Panc1 (cell line): ENCODE measurements around the gene GUSB. TPM values are rescaled to one million over a fixed set of nuclear protein-coding genes. Genes with fewer than 3 reads are reported as not detected.

Experiments used
- ATAC-seq: fragments of 200-7000 bp; cut with Tn5 transposase; 2 replicates; pipeline ENCODE4 v1.9.1; 2020; ENCODE audit warnings: mild to moderate bottlenecking, moderate library complexity
- BruUV-seq: library from RNA; stranded (reverse); fragments of 400-500 nt; replicated peaks from 2 replicates; lab custom pipeline; 2021; lab: Mats Ljungman, UMichigan
- CTCF ChIA-PET: fragments of 300-600 bp; sonication (Branson Sonifier 250); formaldehyde crosslinking; loops from one replicate; lab custom pipeline; 2022; ENCODE audit warnings: antibody characterized with exemption; lab: Charles Lee
- POLR2A ChIA-PET: fragments of 300-600 bp; sonication (Branson Sonifier 250); formaldehyde crosslinking; loops from one replicate; lab custom pipeline; 2022; ENCODE audit warnings: antibody characterized with exemption; lab: Charles Lee
- DNase-seq: peaks from one replicate; pipeline ENCODE4 v3.0.0-alpha.2; 2010; ENCODE audit warnings: low read depth, low spot score
- H3K27ac ChIP-seq: 2 replicates; pipeline ENCODE4 v1.5.1; 2011; ENCODE audit warnings: mild to moderate bottlenecking, low read length, inconsistent platforms
- H3K27me3 ChIP-seq: fragments of 200-500 bp; sonication (Bioruptor generic); 2 replicates; pipeline ENCODE4 v1.6.0; 2014; ENCODE audit warnings: low read length, inconsistent platforms; ENCODE audit not compliant: control insufficient read depth, insufficient read depth
- H3K36me3 ChIP-seq: fragments of 200-500 bp; sonication (Bioruptor generic); 2 replicates; pipeline ENCODE4 v1.5.1; 2014; ENCODE audit warnings: inconsistent platforms, mild to moderate bottlenecking, low read length, moderate library complexity; ENCODE audit not compliant: control insufficient read depth, insufficient read depth
- H3K4me1 ChIP-seq: 2 replicates; pipeline ENCODE4 v1.5.1; 2011; ENCODE audit warnings: inconsistent platforms, mild to moderate bottlenecking, low read length, moderate library complexity; ENCODE audit not compliant: control insufficient read depth, insufficient read depth
- H3K4me3 ChIP-seq, 2 experiments: 2 replicates each; pipeline ENCODE4 v1.5.1; 2011 to 2012; ENCODE audit warnings: low read depth in 2 of 2, low read length in 2 of 2, mild to moderate bottlenecking in 2 of 2, inconsistent platforms in 1 of 2, moderate library complexity in 1 of 2
- H3K9me3 ChIP-seq: fragments of 200-500 bp; sonication (Bioruptor generic); 2 replicates; pipeline ENCODE4 v1.5.1; 2014; ENCODE audit warnings: low read depth, mild to moderate bottlenecking, inconsistent platforms, low read length, moderate library complexity; ENCODE audit not compliant: control insufficient read depth, insufficient read depth
- POLR2AphosphoS5 ChIP-seq: IDR thresholded peaks from 2 replicates; pipeline ENCODE4 v1.6.1; 2012; ENCODE audit warnings: mild to moderate bottlenecking, low read depth, low read length, moderate library complexity
- SIN3A ChIP-seq: IDR thresholded peaks from 2 replicates; pipeline ENCODE4 v1.6.1; 2012; ENCODE audit warnings: low read depth, mild to moderate bottlenecking, low read length, moderate library complexity, borderline replicate concordance; ENCODE audit not compliant: insufficient read depth
- TCF7L2 ChIP-seq: IDR thresholded peaks from 2 replicates; pipeline ENCODE4 v1.6.1; 2011; ENCODE audit warnings: mild to moderate bottlenecking, low read depth, low read length, inconsistent platforms
- in situ Hi-C: cut with HindIII; loops from 2 replicates; pipeline ENCODE4 v1.10.0; 2016; ENCODE audit warnings: low sequenced_read_pairs, low pct_unique_long_range_greater_than_20kb
- intact Hi-C: fragments of 100-400 bp; cut with micrococcal nuclease; formaldehyde crosslinking; loops from one replicate; pipeline ENCODE4 v1.10.0; 2022; ENCODE audit not compliant: unreplicated experiment
- total RNA-seq: library from RNA; stranded (reverse); gene quantifications from one replicate; pipeline ENCODE4 v1.2.1, GENCODE V29; 2021; ENCODE audit not compliant: unreplicated experiment
- TF ChIP-seq, protein P1 (sequence below), 2 experiments: IDR thresholded peaks; 2 replicates each; pipeline ENCODE4 v1.6.1; 2011 to 2012; ENCODE audit warnings: low read depth in 2 of 2, control low read depth in 1 of 2, low read length in 1 of 2, mild to moderate bottlenecking in 1 of 2, moderate library complexity in 1 of 2; ENCODE audit not compliant: insufficient read depth in 1 of 2
- TF ChIP-seq, protein P2 (sequence below): fragments of 450-650 bp; IDR thresholded peaks from 2 replicates; pipeline ENCODE4 v1.5.1; 2017; ENCODE audit warnings: mild to moderate bottlenecking

Gene GUSB
- total RNA-seq, 1 experiment from 2014 or later = 47.4 TPM

DNA sequence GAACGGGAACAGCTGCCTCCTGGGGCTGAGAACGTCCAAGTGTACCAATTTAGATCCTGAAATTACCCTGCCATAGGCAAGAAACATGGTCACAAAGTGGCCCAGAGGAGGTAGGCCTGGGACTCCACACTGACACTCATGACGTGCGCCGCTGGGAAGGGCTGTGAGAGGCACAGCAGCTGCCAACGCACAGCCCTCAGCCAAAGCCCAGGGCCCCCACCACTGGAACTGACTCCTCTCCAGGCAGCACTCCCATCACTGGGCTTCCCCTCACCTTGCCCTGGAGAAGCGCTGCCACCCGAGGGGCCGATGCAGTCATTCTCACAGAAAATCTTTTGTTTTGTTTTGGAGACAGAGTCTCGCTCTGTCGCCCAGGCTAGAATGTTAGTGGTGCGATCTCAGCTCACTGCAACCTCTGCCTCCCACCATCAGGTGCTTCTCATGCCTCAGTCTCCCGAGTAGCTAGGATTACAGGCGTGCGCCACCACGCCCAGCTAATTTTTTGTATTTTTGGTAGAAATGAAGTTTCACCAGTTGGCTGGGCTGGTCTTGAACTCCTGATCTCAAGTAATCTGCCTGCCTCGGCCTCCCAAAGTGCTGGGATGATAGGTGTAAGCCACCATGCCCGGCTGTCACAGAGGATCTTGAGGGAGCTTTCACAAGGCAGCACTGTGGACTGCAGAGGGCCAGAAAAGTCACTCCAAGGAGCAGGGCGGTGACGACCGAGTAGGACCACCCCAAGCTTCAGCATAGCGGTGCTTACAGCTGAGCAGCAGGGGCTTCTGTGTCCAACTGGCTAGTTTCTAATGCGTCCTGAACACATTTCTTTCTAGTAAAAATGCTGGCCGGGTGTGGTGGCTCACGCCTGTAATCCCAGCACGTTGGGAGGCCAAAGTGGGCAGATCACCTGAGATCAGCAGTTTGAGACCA lies 13.5 kb downstream of the GUSB start:
- H3K9me3 ChIP-seq = no peaks in the 10 kb centered on the region
- no peak for ATAC-seq

DNA sequence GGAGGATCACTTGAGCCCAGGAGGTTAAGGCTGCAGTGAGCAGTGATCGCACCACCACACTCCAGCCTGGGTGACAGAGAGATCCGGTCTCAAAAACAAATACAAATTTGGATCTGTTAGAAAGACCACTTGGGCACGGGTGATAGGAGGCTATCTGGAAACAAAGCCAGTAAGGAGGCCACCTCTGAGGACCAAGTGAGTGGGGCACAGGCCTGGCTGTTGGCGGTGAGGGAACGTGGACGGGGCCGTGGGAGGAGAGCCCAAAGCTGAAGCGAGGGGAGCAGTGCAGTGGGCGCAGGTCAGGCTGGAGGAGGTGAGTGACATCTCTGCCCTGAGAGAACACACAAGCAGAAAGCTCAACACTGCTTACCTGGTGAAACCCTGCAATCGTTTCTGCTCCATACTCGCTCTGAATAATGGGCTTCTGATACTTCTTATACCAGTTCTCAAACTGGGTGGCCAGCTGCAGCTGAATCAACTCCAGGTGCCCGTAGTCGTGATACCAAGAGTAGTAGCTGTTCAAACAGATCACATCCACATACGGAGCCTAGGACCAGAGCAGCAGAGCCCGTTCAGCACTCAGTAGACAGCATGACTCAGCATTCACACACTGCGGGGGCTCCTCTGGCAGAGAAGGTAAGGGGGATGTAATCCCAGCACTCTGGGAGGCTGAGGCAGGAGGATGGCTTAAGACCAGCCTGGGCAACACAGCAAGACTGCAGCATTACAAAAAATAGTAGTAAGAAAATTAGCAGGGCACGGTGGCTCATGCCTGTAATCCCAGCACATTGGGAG lies 14.5 kb downstream of the GUSB start:
- H3K9me3 ChIP-seq = no peaks in the 10 kb centered on the region
- H3K27me3 ChIP-seq = no peaks in the 10 kb centered on the region
- H3K27ac ChIP-seq = no peak overlapping the region
- no peak for TF ChIP-seq POLR2AphosphoS5
- no peak for TF ChIP-seq TCF7L2
- TF ChIP-seq, protein P1, sequence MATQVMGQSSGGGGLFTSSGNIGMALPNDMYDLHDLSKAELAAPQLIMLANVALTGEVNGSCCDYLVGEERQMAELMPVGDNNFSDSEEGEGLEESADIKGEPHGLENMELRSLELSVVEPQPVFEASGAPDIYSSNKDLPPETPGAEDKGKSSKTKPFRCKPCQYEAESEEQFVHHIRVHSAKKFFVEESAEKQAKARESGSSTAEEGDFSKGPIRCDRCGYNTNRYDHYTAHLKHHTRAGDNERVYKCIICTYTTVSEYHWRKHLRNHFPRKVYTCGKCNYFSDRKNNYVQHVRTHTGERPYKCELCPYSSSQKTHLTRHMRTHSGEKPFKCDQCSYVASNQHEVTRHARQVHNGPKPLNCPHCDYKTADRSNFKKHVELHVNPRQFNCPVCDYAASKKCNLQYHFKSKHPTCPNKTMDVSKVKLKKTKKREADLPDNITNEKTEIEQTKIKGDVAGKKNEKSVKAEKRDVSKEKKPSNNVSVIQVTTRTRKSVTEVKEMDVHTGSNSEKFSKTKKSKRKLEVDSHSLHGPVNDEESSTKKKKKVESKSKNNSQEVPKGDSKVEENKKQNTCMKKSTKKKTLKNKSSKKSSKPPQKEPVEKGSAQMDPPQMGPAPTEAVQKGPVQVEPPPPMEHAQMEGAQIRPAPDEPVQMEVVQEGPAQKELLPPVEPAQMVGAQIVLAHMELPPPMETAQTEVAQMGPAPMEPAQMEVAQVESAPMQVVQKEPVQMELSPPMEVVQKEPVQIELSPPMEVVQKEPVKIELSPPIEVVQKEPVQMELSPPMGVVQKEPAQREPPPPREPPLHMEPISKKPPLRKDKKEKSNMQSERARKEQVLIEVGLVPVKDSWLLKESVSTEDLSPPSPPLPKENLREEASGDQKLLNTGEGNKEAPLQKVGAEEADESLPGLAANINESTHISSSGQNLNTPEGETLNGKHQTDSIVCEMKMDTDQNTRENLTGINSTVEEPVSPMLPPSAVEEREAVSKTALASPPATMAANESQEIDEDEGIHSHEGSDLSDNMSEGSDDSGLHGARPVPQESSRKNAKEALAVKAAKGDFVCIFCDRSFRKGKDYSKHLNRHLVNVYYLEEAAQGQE (IDR thresholded peaks at IDR 0.05; ENCODE audit: insufficient read depth in 1 of 2, low read depth in 2 of 2, low read length in 1 of 2) = no peak
- no peak for TF ChIP-seq SIN3A
- TF ChIP-seq, protein P2, sequence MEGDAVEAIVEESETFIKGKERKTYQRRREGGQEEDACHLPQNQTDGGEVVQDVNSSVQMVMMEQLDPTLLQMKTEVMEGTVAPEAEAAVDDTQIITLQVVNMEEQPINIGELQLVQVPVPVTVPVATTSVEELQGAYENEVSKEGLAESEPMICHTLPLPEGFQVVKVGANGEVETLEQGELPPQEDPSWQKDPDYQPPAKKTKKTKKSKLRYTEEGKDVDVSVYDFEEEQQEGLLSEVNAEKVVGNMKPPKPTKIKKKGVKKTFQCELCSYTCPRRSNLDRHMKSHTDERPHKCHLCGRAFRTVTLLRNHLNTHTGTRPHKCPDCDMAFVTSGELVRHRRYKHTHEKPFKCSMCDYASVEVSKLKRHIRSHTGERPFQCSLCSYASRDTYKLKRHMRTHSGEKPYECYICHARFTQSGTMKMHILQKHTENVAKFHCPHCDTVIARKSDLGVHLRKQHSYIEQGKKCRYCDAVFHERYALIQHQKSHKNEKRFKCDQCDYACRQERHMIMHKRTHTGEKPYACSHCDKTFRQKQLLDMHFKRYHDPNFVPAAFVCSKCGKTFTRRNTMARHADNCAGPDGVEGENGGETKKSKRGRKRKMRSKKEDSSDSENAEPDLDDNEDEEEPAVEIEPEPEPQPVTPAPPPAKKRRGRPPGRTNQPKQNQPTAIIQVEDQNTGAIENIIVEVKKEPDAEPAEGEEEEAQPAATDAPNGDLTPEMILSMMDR = no peak
- intact Hi-C loops = no loop called here
- no TSS peak for BruUV-seq
- ATAC-seq (no peak), DNase-seq (no peak)
- POLR2A ChIA-PET = interaction anchor here (0.7 kb wide), 1 partner anchor 419 kb away, joined by 4 read pairs; no protein-coding TSS in a partner anchor
- no peaks in the 10 kb centered on the region for H3K4me1 ChIP-seq
- H3K36me3 ChIP-seq = 0 out of 2 replicates have a peak, but pooled peaks cover 3% of the 10 kb centered on the region
- no peak overlapping the region for H3K4me3 ChIP-seq
- in situ Hi-C loops = no loop called here
- CTCF ChIA-PET = no interaction called here

More for the DNA sequence above, 13.5 kb downstream of the GUSB start:
- no peak for DNase-seq
- intact Hi-C loops = no loop called here
- ChIA-PET POLR2A (interaction anchor here (0.7 kb wide), 1 partner anchor 418 kb away, joined by 4 read pairs; no protein-coding TSS in a partner anchor), CTCF (no interaction called here)
- H3K27ac ChIP-seq = no peak overlapping the region
- TF ChIP-seq, protein P1 (IDR thresholded peaks at IDR 0.05; ENCODE audit: insufficient read depth in 1 of 2, low read depth in 2 of 2, low read length in 1 of 2) = no peak
- TF ChIP-seq SIN3A (no peak), TCF7L2 (no peak), POLR2AphosphoS5 (no peak)
- TF ChIP-seq, protein P2 = no peak
- no peak overlapping the region for H3K4me3 ChIP-seq
- no peaks in the 10 kb centered on the region for H3K4me1 ChIP-seq
- in situ Hi-C loops = no loop called here
- no TSS peak for BruUV-seq
- H3K27me3 ChIP-seq = no peaks in the 10 kb centered on the region
- 0 out of 2 replicates have a peak, but pooled peaks cover 3% of the 10 kb centered on the region for H3K36me3 ChIP-seq
